IPS-NIHi7 (cell line): Measurements from ENCODE around the gene KMT5B.
"Not testable (repeated sequence)": the region's sequence is repeated elsewhere in the genome, so short reads cannot be mapped to it uniquely, and the experiment has no call there.

Experiments used
- DNase-seq: peaks from one replicate; pipeline ENCODE4 v3.0.0; 2012; ENCODE audit warnings: mixed read lengths; ENCODE audit errors: extremely low spot score

The KMT5B gene

GRCh38 chr11:68213135-68213515, at the start of gene KMT5B:
Gene KMT5B (minus strand): TSS chr11:68213296. CDS start chr11:68190076, 23,220 bp downstream.
- DNase-seq, result peak; percentile 53

- DNase-seq, result no peak
Observed at GRCh38 chr11:68262544-68262827, 49.4 kb upstream of the KMT5B start.

- DNase-seq, result no peak
Observed at GRCh38 chr11:68261749-68262543, 48.9 kb upstream of the KMT5B start.

GRCh38 chr11:68261006-68261405, 47.9 kb upstream of the KMT5B start:
- no peak for DNase-seq

GRCh38 chr11:68260484-68260883, 47.4 kb upstream of the KMT5B start:
- DNase-seq, result no peak

- DNase-seq, result no peak
Observed at GRCh38 chr11:68259122-68259959, 46.2 kb upstream of the KMT5B start.

- DNase-seq, result no peak
Observed at GRCh38 chr11:68258363-68258765, 45.3 kb upstream of the KMT5B start.

- peak; percentile 93 for DNase-seq
Observed at GRCh38 chr11:68257477-68258362, 44.6 kb upstream of the KMT5B start.

GRCh38 chr11:68256331-68256741, 43.2 kb upstream of the KMT5B start:
- DNase-seq, result no peak

GRCh38 chr11:68255526-68255925, 42.4 kb upstream of the KMT5B start:
- DNase-seq, result no peak

GRCh38 chr11:68254421-68254820, 41.3 kb upstream of the KMT5B start:
- DNase-seq, result no peak

- DNase-seq, result no peak
Observed at GRCh38 chr11:68251765-68252164, 38.7 kb upstream of the KMT5B start.

GRCh38 chr11:68244912-68245311, 31.8 kb upstream of the KMT5B start:
- DNase-seq, result not testable (repeated sequence)

- DNase-seq, result not testable (repeated sequence)
Observed at GRCh38 chr11:68243847-68244246, 30.8 kb upstream of the KMT5B start.

- no peak for DNase-seq
Observed at GRCh38 chr11:68242616-68243015, 29.5 kb upstream of the KMT5B start.

- DNase-seq, result no peak
Observed at GRCh38 chr11:68231621-68232020, 18.5 kb upstream of the KMT5B start.

- no peak for DNase-seq
Observed at GRCh38 chr11:68229601-68230000, 16.5 kb upstream of the KMT5B start.

GRCh38 chr11:68226421-68226820, 13.3 kb upstream of the KMT5B start:
- DNase-seq, result no peak

- no peak for DNase-seq
Observed at GRCh38 chr11:68224606-68225005, 11.5 kb upstream of the KMT5B start.

- DNase-seq, result no peak
Observed at GRCh38 chr11:68223275-68223674, 10.2 kb upstream of the KMT5B start.

- DNase-seq, result no peak
Observed at GRCh38 chr11:68221406-68221805, 8.3 kb upstream of the KMT5B start.
